Colonic mucosa (tissue), 4 donors: ENCODE measurements around the gene IL9R. TPM values are rescaled to one million over a fixed set of nuclear protein-coding genes. Genes with fewer than 3 reads are reported as not detected.
"Not testable (repeated sequence)": the region's sequence is repeated elsewhere in the genome, so short reads cannot be mapped to it uniquely, and the experiment has no call there.

Experiments
- DNase-seq: peaks from one replicate; pipeline ENCODE4 v3.0.0-alpha.2; 2020
- H3K27ac ChIP-seq: fragments of 200-600 bp; one replicate; pipeline ENCODE4 v1.8.0; 2021
- H3K27me3 ChIP-seq: fragments of 200-600 bp; one replicate; pipeline ENCODE4 v1.8.0; 2021
- H3K36me3 ChIP-seq: fragments of 200-600 bp; one replicate; pipeline ENCODE4 v1.8.0; 2021
- H3K4me1 ChIP-seq: fragments of 200-600 bp; one replicate; pipeline ENCODE4 v1.8.0; 2021; ENCODE audit warnings: mild to moderate bottlenecking
- H3K4me3 ChIP-seq: fragments of 200-600 bp; one replicate; pipeline ENCODE4 v1.8.0; 2021
- H3K9ac ChIP-seq, 2 donors: one replicate each; pipeline ENCODE4 v1.7.0; 2013; ENCODE audit warnings: control low read depth in 2 of 2, low read depth in 2 of 2, low read length in 2 of 2
- H3K9me3 ChIP-seq: fragments of 200-600 bp; one replicate; pipeline ENCODE4 v1.8.0; 2021
- CTCF ChIP-seq: fragments of 200-600 bp; IDR thresholded peaks from one replicate; pipeline ENCODE4 v1.8.0; 2022; ENCODE audit warnings: antibody characterized with exemption, mild to moderate bottlenecking
- intact Hi-C: fragments of 100-400 bp; cut with DNase I; formaldehyde crosslinking; loops from one replicate; pipeline ENCODE4 v1.14.1; 2022
- total RNA-seq, 2 donors: library from RNA; stranded (reverse); fragmentation: NEBNext Ultra II Directional in 1 of 2; extraction: Animal tissue kit (Norgen Biotek cat#: 25700) in 1 of 2; gene quantifications; one replicate each; pipeline ENCODE4 v1.2.1, GENCODE V29; 2021
- donor health status: healthy.
- donor health status: DM: no; HTN: no; CAD: no.
- donor health status: DM: no; HTN: no; CAD: no.

IL9R gene
- total RNA-seq, 2 donors from 2014 or later: 0.42 to 0.50 TPM

DNA sequence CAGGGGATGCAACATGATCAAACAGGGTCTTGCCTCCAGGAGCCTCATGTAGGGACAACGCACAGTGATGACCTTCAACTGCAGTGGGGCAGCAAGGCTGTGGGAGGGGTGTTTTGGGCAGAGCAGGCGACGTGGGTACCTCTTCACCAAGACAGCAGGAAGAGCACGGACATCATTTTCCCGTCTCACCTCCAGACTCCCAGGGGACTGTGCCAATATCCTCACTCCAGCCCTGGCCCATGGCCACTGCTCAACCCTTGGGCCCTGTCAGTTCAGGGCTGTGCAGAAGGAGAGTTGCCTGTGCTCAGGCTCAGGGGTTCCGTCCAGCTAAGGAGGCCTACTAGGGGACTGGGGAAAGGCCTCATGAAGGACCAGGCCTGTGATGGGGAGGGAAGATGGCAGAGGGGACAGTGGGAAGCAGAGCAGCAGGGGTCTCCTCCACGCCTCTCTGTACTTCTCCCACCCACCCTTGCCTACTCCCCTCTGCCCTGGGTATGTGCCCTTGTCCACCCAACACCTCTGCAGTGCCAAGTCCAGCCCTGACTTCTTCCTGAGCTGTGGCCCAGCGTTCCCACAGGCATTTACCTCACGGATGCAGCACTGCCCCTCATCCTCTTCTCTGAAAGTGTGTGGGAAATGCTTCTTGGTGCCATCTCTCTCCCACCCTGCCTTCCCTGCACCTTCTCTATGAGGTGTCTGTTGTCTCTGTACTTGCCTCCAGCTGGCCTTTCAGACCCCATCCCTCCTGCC is 1.4 kb downstream of the IL9R start:
- intact Hi-C loops: no loop called here
- no peak for DNase-seq
- no peak overlapping the region for H3K4me3 ChIP-seq
- H3K9me3 ChIP-seq: no peaks in the 10 kb centered on the region
- TF ChIP-seq CTCF: no peak
- H3K36me3 ChIP-seq: no peaks in the 10 kb centered on the region
- no peaks in the 10 kb centered on the region for H3K4me1 ChIP-seq
- H3K27me3 ChIP-seq: no peaks in the 10 kb centered on the region
- no peak overlapping the region for H3K9ac ChIP-seq
- no peak overlapping the region for H3K27ac ChIP-seq

- DNase-seq, H3K9me3 ChIP-seq, H3K9ac ChIP-seq, H3K36me3 ChIP-seq, intact Hi-C loops, H3K27me3 ChIP-seq, H3K4me3 ChIP-seq, H3K4me1 ChIP-seq, H3K27ac ChIP-seq: not testable (repeated sequence)
These were observed 2.3 kb downstream of the IL9R start for GRCh38 chrX:155999751-156000150.

DNA sequence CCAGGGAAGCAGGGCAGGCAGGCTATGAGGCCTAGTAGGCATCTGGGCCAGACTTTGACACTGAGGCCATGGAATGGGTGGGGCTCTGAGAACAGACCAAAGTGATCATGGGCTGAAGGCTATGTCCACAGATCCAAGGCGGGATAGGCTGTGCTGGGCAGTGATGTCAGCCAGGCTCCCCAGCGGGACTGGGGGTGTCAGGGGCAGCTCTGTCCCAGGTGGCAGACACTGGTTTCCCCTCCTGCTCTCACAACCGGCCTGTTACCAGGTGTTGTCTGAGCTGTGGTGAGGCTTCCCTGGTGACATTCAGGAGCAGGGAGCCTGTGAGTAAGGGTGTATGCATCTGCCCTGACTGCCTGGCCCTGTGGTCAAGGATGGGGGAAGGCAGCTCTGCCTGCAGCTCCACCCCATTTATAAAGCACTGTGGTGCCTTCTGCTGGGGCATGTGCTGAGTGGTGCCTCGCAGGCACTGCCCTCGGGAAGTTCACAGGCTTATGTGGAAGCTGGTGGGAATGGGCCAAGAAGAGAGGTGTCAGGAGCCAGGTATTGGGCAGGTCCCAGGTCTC is 2.9 kb downstream of the IL9R start:
- no peak overlapping the region for H3K4me3 ChIP-seq
- no peaks in the 10 kb centered on the region for H3K9me3 ChIP-seq
- no peak overlapping the region for H3K27ac ChIP-seq
- intact Hi-C loops: no loop called here
- no peaks in the 10 kb centered on the region for H3K4me1 ChIP-seq
- no peaks in the 10 kb centered on the region for H3K27me3 ChIP-seq
- no peak overlapping the region for H3K9ac ChIP-seq
- H3K36me3 ChIP-seq: no peaks in the 10 kb centered on the region
- no peak for DNase-seq
- TF ChIP-seq CTCF: no peak

GRCh38 chrX:156001001-156001666 is 3.6 kb downstream of the IL9R start:
- H3K9me3 ChIP-seq: no peaks in the 10 kb centered on the region
- no peaks in the 10 kb centered on the region for H3K27me3 ChIP-seq
- no peak overlapping the region for H3K9ac ChIP-seq
- no peak for TF ChIP-seq CTCF
- DNase-seq: no peak
- no peak overlapping the region for H3K27ac ChIP-seq
- no peaks in the 10 kb centered on the region for H3K4me1 ChIP-seq
- no peaks in the 10 kb centered on the region for H3K36me3 ChIP-seq
- H3K4me3 ChIP-seq: no peak overlapping the region
- intact Hi-C loops: no loop called here

DNA sequence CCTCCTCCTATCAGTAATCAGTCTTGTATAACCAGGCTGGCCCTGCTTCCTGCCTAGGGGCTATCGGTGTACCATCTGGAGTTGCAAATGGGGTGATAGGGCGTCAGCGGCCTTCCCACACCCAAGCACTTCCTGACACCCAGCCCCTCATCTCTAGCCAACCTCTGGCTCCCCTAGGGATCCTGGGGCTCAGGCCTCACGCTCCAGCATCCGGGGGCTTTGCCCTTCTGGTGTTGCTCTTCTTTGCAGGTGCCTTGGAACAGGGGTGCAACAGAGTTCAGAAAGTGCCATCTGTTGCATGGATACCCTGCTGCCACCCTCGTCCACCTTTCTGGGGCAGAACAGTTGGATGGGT is 4.1 kb downstream of the IL9R start:
- H3K27me3 ChIP-seq: no peaks in the 10 kb centered on the region
- no peak overlapping the region for H3K4me3 ChIP-seq
- intact Hi-C loops: no loop called here
- no peak for TF ChIP-seq CTCF
- H3K9me3 ChIP-seq: no peaks in the 10 kb centered on the region
- no peak overlapping the region for H3K27ac ChIP-seq
- H3K4me1 ChIP-seq: no peaks in the 10 kb centered on the region
- no peaks in the 10 kb centered on the region for H3K36me3 ChIP-seq
- H3K9ac ChIP-seq: no peak overlapping the region
- DNase-seq: no peak

DNA sequence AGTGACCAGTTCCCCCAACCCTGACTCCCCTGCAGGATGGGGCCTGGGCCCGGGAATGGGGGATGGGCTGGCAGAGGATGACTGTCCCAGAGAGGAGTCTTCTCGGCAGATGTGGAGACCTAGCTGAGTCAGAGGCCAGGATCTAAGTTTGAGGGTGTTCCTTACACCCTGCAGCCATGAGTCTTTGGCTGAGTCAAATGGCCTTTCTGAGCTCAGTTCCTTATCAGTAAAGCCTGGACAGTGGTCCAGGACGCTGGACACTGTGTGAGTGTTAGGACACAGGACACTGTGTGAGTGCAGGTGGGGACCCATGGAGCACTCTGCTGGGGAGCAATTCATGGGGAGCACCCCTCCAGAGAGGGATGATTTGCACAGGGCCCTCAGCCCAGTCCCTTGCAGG is 5.0 kb downstream of the IL9R start:
- intact Hi-C loops: no loop called here
- H3K9me3 ChIP-seq: no peaks in the 10 kb centered on the region
- H3K4me1 ChIP-seq: no peaks in the 10 kb centered on the region
- TF ChIP-seq CTCF: no peak
- H3K27ac ChIP-seq: no peak overlapping the region
- H3K27me3 ChIP-seq: no peaks in the 10 kb centered on the region
- H3K4me3 ChIP-seq: no peak overlapping the region
- DNase-seq: no peak
- no peak overlapping the region for H3K9ac ChIP-seq
- no peaks in the 10 kb centered on the region for H3K36me3 ChIP-seq
